ENCODE results near the gene MGAT4C.

Gene MGAT4C

DNA sequence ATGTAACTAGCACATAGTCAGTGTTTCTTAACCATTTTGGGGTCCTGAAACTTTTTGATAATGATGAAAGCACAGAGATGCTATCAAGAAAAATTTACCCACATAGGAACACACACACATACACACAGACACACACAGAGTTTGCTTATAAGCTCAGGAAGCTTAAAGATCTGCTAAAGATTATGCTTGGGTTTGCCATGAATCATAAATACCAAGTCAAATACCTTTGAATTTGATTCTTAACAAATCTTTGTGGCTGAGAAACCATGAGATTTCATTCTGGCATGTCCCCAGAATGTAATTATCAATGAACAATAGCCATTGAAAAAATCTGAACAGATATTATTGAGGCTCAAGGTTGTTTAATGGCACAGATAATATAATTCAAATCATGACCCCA, 292.9 kb downstream of the MGAT4C start:
- no peak for DNase-seq

GRCh38 chr12:85956081-85956480, 300.1 kb downstream of the MGAT4C start:
- DNase-seq = peak; percentile 35 to 36

GRCh38 chr12:85955127-85955526, 301.1 kb downstream of the MGAT4C start:
- no peak for DNase-seq

DNA sequence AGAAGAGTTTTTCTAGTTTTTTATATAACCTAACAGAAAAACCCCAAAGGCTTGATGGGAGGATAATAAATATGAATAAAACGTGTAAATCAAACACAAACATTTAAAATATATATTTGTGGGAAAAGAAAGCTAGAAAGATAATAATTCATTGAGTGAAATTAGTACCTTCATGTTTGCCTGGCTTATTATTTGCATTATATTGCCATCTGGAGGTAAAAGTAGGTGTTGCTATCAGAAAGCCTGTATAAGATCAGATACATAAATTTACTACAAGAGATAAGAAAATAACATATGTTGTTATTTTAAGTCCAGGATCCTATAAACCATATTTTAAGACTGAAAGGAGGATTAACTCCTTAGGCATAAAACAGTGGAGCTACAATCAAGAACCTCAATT, 304.4 kb downstream of the MGAT4C start:
- no peak for DNase-seq

DNA sequence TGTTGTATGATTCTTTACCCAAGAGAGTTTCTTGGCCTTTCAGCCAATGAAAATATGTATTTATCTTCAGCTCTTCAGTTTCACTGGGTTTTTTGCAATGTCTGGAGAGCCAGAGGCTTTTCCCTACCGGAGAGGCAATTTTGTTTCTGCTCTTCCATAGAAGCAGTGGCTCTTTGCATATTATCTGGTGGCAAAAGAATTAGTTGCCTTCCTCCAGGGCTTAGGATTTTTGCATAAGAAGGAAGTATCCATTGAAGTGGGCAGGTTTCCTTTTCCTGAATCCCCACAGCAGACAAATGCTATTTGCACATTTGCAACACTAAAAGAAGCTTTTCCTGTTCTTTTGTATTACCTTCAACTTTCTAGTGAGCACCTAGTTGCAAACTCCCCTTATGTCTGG, 306.9 kb downstream of the MGAT4C start:
- no peak for DNase-seq

GRCh38 chr12:85948340-85948739, 307.9 kb downstream of the MGAT4C start:
- no peak for DNase-seq

DNA sequence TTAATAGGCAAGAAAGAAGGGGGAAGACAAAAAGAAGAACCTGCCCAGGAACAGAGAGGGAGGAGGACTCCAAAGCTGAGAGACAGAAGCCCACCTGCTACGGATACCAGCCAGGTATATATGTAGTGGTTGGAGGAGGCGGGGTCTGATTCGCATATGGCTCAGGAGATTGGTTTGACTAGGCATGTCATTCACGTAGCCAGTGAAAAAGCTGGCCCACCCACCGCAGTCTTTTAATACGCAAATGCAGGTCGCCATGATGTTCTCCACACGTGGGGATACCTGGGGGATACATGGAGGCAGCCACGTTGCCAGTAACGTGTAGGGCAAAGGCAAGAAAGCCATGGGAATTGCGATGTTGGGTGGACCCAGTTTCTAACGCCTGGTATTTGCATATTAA, 308.9 kb downstream of the MGAT4C start:
- no peak for DNase-seq

DNA sequence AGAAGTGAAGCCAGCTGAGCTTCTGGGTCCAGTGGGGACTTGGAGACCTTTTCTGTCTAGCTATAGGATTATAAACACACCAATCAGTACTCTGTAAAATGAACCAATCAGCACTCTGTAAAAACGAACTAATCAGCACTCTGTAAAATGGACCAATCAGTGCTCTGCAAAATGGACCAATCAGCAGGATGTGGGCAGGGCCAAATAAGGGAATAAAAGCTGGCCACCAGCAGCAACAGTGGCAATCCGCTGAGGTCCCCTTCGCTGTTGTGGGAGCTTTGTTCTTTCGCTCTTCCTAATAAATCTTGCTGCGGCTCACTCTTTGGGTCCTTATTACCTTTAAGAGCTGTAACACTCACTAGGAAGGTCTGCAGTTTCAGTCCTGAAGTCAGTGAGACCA, 309.8 kb downstream of the MGAT4C start:
- DNase-seq = no peak

DNA sequence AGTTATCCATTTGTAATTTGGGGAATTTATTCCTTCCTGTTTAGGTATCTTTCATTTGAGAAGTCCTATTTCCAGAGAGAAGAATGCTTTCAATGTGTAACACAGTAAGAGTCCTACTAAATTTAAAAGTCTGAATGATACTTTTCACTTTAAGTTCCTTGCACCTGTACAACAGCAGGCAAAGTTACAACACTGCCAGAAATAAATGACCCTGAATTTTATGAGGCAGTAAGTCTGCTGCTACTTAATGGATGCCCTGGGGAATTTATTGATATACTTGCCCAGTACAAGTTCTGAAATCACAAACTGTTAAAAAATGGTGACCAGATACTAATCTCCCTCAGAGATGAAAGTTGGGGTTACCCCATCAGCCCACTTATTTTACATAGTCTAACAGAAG, 329.0 kb downstream of the MGAT4C start:
- no peak for DNase-seq

DNA sequence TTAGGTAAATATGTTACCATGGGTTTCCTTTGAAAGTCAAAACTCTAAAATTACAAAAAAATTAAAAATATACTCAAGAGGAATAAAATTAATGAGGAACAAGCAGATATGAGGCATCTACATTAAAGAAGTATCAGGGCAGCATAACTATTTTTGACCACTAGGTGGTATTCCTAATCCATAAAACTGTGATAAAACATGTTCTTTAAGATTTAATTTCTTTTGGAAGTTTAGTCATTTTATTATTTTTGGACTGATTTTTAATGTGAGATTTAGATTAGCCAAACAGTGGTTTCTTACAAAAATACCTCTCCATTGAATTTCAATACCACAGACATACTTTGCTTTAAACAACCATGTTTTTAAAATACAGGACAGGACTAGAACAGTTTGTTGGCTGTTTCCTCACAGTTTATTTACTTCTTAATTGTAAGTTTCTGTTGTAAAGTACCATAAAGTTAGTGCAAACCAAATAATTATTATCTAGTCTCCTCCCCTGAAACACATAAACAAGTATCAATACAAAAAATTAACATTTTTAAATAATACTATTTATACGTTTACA, 332.3 kb downstream of the MGAT4C start:
- DNase-seq = peak in 1 of 2 experiments; percentile 1

DNA sequence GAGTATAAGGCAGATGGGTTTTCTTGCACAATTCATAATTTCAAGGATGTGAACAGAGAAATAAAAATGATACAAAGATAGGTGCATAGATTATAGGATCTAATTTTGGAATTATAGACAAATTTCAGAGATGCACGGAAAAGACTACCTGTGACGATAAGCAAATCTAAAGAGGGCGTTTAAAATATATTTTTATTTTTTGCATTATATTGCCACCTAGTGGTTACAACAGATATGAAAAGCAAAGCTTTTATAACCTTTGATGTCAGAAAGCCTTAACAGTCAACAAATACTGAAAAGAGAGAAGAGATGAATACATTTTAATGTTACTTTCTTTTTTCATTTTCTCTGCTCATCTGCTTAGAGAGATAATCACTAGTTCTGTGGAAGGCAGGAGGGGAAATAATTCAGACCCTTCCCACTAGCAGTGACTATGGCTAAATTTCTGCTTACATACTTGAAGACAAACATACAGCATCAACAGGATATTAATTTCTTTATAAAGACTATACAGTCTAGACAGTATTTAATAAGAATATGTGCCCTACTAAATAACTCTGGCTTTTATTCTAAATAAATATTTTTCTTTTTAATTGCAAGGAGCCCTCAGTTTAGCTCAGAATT, 335.8 kb downstream of the MGAT4C start:
- DNase-seq = peak; percentile 12 to 18

Data from SHP77 (cell line).